Smooth muscle cell (in vitro differentiated cells): ENCODE results near the gene HAPLN1. TPM values are rescaled to one million over a fixed set of nuclear protein-coding genes. Genes with fewer than 3 reads are reported as not detected.
A peak's percentile ranks its signal among the peaks of the same experiment; 100 is the strongest.

Source experiments
- DNase-seq: peaks from one replicate; lab custom pipeline; 2025; ENCODE audit not compliant: unreplicated experiment; lab: John Stamatoyannopoulos, UW
- H2AFZ ChIP-seq: fragments of 200-600 bp; sonication (generic); 2 replicates; pipeline ENCODE4 v1.6.0; 2016; ENCODE audit warnings: antibody characterized with exemption, low read depth, mild to moderate bottlenecking
- H3F3A ChIP-seq: fragments of 200-600 bp; sonication (generic); 2 replicates; pipeline ENCODE4 v1.6.0; 2017; ENCODE audit warnings: antibody characterized with exemption, low read depth
- H3K27ac ChIP-seq: fragments of 200-600 bp; sonication (generic); 2 replicates; pipeline ENCODE4 v1.5.1; 2016; ENCODE audit warnings: low read depth, mild to moderate bottlenecking
- H3K27me3 ChIP-seq: fragments of 200-600 bp; sonication (generic); 2 replicates; pipeline ENCODE4 v1.6.1; 2016; ENCODE audit warnings: low read depth, mild to moderate bottlenecking
- H3K36me3 ChIP-seq: fragments of 200-600 bp; sonication (generic); 2 replicates; pipeline ENCODE4 v1.5.1; 2016; ENCODE audit warnings: low read depth
- H3K4me1 ChIP-seq: fragments of 200-600 bp; sonication (generic); 2 replicates; pipeline ENCODE4 v1.5.1; 2016; ENCODE audit warnings: low read depth
- H3K4me2 ChIP-seq: fragments of 200-600 bp; sonication (generic); 2 replicates; pipeline ENCODE4 v1.6.0; 2016; ENCODE audit warnings: mild to moderate bottlenecking
- H3K4me3 ChIP-seq: fragments of 200-600 bp; sonication (generic); 2 replicates; pipeline ENCODE4 v1.5.1; 2016; ENCODE audit warnings: mild to moderate bottlenecking
- H3K79me2 ChIP-seq: fragments of 200-600 bp; sonication (generic); 2 replicates; pipeline ENCODE4 v1.6.0; 2016; ENCODE audit warnings: low read depth, mild to moderate bottlenecking
- H3K9ac ChIP-seq: fragments of 200-600 bp; sonication (generic); 2 replicates; pipeline ENCODE4 v1.6.0; 2016; ENCODE audit warnings: low read depth
- H3K9me3 ChIP-seq: fragments of 200-600 bp; sonication (generic); replicated peaks from 2 replicates; pipeline ENCODE4 v1.5.1; 2016; ENCODE audit warnings: low read depth
- H4K20me1 ChIP-seq: fragments of 200-600 bp; sonication (generic); 2 replicates; pipeline ENCODE4 v1.6.0; 2016; ENCODE audit warnings: low read depth
- CTCF ChIP-seq: fragments of 200-600 bp; sonication (generic); IDR thresholded peaks from 2 replicates; pipeline ENCODE4 v1.5.1; 2017; ENCODE audit warnings: borderline replicate concordance, mild to moderate bottlenecking, antibody characterized with exemption; ENCODE audit not compliant: insufficient read depth, poor library complexity, severe bottlenecking
- WGBS: methylation state at CpG from one replicate; pipeline ENCODE4 v1.1.7; 2016; ENCODE audit warnings: low lambda C conversion rate; 5-methylcytosine and 5-hydroxymethylcytosine counted together
- polyA plus RNA-seq: library from polyadenylated mRNA; unstranded; fragments of >200 nt; fragmentation: Nextera tagmentation; extraction: Ambion mirVana; gene quantifications from 2 replicates; pipeline ENCODE4 v1.2.1, GENCODE V29; 2016
- total RNA-seq: library from RNA; depleted of rRNA; stranded (reverse); fragments of >200 nt; gene quantifications from 2 replicates; pipeline ENCODE4 v1.2.3, GENCODE V29; 2014

The HAPLN1 gene
- total and polyA plus RNA-seq, 2 experiments from 2014 or later = 69.8 to 119 TPM

GRCh38 chr5:83731638-83732037 lies 11.0 kb upstream of the HAPLN1 start:
- Histone ChIP-seq H4K20me1 (no peaks in the 10 kb centered on the region), H3F3A (no peaks in the 10 kb centered on the region), H3K4me1 (peaks cover 5% of the 10 kb centered on the region), H3K79me2 (no peaks in the 10 kb centered on the region), H2AFZ (no peak overlapping the region), H3K4me3 (no peak overlapping the region), H3K9me3 (no peaks in the 10 kb centered on the region), H3K4me2 (no peak overlapping the region), H3K27ac (no peak overlapping the region), H3K36me3 (no peaks in the 10 kb centered on the region), H3K27me3 (no peaks in the 10 kb centered on the region), H3K9ac (no peak overlapping the region)
- no peak for TF ChIP-seq CTCF
- WGBS = 78% methylated on average over 2 of the region's 2 CpGs
- DNase-seq = no peak

GRCh38 chr5:83729362-83729761 lies 8.7 kb upstream of the HAPLN1 start:
- Histone ChIP-seq H3K9ac (no peak overlapping the region), H3K4me2 (no peak overlapping the region), H2AFZ (no peak overlapping the region), H3K27ac (no peak overlapping the region), H4K20me1 (no peaks in the 10 kb centered on the region), H3F3A (no peaks in the 10 kb centered on the region), H3K4me1 (peaks cover 10% of the 10 kb centered on the region), H3K36me3 (no peaks in the 10 kb centered on the region), H3K79me2 (no peaks in the 10 kb centered on the region), H3K9me3 (no peaks in the 10 kb centered on the region), H3K4me3 (no peak overlapping the region), H3K27me3 (no peaks in the 10 kb centered on the region)
- no peak for TF ChIP-seq CTCF
- DNase-seq = no peak

- H3K27ac ChIP-seq = no peak overlapping the region
- DNase-seq = no peak
- WGBS = 35% methylated on average over 2 of the region's 2 CpGs
- no peaks in the 10 kb centered on the region for H3K36me3 ChIP-seq
- no peaks in the 10 kb centered on the region for H3K79me2 ChIP-seq
- H3K4me1 ChIP-seq = peaks cover 18% of the 10 kb centered on the region
- no peak overlapping the region for H2AFZ ChIP-seq
- H3K9me3 ChIP-seq = no peaks in the 10 kb centered on the region
- no peak overlapping the region for H3K9ac ChIP-seq
- H4K20me1 ChIP-seq = no peaks in the 10 kb centered on the region
- no peak overlapping the region for H3K4me2 ChIP-seq
- no peak for TF ChIP-seq CTCF
- no peaks in the 10 kb centered on the region for H3F3A ChIP-seq
- H3K27me3 ChIP-seq = no peaks in the 10 kb centered on the region
- no peak overlapping the region for H3K4me3 ChIP-seq
These were observed 6.3 kb upstream of the HAPLN1 start for GRCh38 chr5:83726912-83727311.

GRCh38 chr5:83724935-83725334 lies 4.3 kb upstream of the HAPLN1 start:
- no peaks in the 10 kb centered on the region for H4K20me1 ChIP-seq
- H3K4me2 ChIP-seq = no peak overlapping the region
- no peak for DNase-seq
- H3K79me2 ChIP-seq = peaks cover 5% of the 10 kb centered on the region
- no peak overlapping the region for H3K27ac ChIP-seq
- H3K9ac ChIP-seq = no peak overlapping the region
- H3K27me3 ChIP-seq = no peaks in the 10 kb centered on the region
- H3F3A ChIP-seq = no peaks in the 10 kb centered on the region
- WGBS = 41% methylated on average over 2 of the region's 2 CpGs
- H3K36me3 ChIP-seq = no peaks in the 10 kb centered on the region
- peak overlapping the region; percentile 65 for H2AFZ ChIP-seq
- no peak for TF ChIP-seq CTCF
- peaks cover 21% of the 10 kb centered on the region for H3K4me1 ChIP-seq
- no peaks in the 10 kb centered on the region for H3K9me3 ChIP-seq
- no peak overlapping the region for H3K4me3 ChIP-seq
